ENCODE results near the gene SP140.
A peak's percentile ranks its signal among the peaks of the same experiment; 100 is the strongest.
"Not testable (repeated sequence)": the region's sequence is repeated elsewhere in the genome, so short reads cannot be mapped to it uniquely, and the experiment has no call there.

SP140 gene

DNA sequence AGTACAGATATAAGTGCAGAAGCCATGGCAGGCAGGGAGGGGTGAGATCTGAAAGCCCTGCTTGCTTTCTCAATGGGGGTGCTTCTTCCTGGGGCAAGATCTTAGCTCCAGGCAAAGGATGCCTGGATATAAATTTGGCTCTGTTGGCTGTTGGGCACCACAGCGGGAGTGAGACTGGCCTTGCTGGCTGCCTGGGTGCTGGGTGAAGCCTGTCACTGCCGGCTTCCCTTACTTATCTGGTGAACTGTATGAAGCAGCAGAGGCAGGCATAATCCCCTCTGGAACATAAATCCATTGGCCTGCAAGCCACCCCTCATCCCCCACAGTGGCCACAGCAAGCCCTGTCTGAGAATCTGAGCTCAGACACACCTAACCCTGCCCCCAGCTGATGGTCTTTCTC, 74.1 kb downstream of the SP140 start:
- DNase-seq = no peak

DNA sequence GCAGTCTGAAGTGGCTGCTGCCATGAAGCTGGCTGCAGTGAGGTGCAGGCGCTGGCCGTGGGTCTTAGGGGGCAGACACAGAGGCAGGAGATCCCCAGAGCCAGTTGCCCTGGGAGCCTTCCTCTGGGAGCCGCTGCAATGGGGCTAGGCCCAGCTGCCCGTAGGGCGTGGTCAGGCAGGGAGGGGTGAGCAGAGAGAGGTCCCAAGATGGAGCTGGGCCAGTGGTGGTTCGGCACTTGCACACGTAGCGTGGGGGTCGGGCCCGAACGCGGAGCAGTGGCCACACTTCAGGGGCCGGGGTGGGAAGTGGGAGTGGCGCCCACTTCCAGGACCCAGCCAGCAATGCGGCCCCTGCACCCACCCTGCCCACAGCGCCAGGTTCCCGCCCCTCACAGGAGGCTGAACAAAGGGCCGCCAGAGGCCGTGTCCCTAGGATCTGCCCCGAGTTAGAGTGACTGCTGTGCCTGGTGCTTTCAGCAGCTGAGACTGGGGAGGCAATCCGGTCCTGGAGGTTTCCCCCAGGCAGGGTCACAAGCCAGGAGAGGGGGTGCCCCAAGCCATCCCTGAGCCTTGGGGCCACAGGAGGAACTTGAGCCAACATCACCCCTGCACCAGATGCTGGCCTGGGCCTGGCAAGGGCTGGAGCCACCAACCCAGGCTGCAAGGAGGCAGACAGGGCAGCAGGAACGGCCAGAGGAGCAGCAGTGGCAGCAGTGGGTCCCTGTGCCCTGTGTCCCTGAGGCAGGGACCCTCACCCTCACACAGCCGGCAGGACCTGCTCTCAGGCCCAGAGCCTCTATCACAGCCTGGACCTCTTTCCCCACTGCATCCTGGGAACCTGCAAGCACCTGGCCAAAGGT, 80.1 kb downstream of the SP140 start:
- DNase-seq = no peak

DNA sequence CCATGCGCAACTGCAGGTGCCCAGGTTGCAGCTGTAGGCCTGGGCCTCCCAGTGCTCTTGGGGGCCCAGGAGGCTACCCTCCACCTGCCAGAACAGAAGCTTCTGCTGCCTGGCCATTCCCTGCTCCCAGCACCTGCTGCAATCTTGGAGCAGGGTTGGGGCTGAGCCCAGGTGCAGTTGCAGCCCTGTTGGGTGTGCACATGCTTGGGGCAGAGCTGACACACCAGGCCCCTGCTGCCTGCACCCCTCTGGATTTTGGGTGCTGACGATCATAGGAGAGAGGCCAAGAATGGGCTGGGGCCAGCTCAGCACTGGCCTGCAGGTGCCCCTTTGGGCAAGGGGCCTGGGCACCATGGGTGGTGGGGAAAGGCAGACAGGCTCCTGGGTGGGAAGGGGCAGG, 80.9 kb downstream of the SP140 start:
- DNase-seq = no peak

DNA sequence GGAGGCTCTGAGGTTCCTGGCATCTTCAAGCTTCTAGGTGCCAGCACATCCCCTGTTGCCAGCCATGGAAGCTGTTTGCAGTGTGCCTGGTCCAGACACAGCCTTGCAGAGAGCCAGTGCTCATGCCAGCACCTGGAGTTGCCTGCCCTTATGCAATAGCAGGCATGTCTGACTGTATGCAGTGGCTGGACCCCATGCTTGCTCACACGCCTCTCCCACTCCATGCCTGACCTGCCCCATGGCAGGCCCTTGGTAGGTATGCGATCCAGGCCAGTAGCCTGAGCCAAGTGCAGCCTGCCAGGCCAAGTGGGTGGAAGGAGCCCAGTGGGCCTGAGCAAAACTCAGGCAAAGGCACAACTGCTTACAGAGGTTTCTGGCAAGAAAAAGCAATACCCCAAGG, 81.9 kb downstream of the SP140 start:
- DNase-seq = no peak

DNA sequence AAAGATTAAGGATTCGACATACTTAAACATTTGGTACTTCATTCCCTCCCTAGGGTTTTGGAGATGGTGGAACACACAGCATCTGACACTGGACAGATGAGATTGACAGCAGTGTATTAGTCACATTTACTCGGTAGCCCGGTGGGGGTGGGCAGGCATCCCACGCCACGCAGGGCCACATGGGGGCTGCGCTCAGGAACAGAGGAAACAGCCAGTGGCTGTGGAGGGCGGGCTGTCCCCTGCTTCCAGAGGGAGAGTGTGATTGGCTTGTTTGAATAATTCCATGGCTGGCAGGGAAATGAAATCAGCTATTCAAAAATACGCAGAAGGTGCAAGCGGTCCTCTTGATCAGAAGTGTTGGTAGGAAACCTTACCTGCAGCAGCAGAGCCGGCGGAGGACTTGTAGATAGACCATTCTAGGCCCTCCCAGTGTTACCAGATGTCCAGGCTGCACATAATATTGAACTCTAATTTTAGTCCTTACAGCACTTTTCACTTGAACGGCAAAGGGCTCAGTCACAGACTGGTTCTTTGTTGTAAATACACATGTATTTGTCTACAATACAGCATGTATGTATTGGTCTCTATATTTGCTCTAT, 83.0 kb downstream of the SP140 start:
- no peak for DNase-seq

DNA sequence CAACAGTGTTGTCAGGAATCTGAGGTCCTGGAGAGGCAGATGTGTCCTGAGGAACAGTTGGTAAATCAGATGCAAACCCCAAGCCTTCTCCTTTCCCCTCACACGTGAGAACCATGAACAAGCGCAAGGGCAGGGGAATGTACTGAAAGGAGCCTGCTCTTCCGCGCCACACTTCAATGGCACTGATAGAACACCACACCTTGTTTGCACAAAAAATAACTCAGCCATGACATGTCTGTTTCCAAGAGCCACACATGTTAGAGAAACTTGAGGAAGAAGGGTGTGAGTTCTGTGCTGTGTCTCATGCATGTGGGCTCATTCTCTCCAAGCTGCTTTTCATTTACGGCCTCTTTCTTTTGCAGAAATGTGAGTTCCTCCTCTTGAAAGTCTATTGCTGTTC, 85.3 kb downstream of the SP140 start:
- not testable (repeated sequence) for DNase-seq

DNA sequence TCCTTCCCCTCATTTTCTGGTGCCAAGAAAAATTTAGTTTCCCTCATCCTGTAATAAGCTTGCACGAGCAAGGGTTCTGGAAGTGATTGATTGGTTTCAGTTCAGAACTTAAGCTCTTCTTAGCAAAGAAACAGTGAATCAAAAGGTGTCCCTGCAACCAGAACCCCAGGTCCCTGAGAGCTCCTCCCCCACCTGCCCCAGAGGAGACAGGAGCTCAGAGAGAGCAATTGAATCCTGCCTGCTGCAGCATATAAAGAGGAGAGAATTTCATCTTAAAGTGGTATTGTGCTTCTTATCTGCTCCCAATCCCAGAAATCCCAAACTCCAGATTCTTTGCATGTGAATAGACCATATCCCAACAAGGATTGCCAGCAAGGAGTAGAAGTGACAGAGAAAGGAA, 86.1 kb downstream of the SP140 start:
- not testable (repeated sequence) for DNase-seq

DNA sequence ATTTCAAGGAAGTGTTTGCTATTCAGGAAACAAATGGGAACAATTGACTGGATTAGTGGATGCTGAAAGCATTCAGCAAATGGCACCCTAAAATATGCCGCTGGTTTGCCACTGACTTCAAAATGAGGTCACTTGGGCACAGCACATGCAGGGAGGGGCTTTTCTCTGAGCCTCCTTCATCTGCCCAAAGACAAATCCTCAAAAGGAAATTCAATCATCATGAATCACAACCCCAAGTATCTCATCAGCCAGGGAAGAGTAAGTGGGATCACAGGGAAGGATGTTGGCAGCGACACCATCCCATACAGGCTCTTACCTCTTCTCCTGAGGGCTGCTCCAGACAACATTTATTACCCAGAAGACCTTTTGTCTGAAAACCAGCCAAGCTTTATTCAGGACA, 87.1 kb downstream of the SP140 start:
- no peak for DNase-seq

DNA sequence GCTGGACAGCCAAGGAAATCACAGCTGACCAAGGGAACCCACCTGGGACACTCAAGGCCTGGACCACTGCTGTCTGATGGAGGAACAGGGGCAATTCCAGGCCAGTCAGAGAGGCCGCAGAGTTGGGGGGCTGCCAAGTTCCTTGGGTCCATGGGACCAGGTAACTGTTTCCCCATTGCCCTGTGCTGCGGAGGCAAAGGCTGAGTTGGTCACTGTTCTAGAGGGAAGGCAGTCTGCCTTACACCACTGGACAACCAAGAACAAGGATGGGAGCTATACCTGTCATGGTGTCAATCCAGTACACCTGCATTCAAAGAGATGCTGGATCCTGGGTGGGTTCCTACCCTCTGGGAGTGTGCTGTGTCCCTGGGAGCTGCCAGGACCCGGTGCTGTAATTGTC, 91.8 kb downstream of the SP140 start:
- DNase-seq = no peak

DNA sequence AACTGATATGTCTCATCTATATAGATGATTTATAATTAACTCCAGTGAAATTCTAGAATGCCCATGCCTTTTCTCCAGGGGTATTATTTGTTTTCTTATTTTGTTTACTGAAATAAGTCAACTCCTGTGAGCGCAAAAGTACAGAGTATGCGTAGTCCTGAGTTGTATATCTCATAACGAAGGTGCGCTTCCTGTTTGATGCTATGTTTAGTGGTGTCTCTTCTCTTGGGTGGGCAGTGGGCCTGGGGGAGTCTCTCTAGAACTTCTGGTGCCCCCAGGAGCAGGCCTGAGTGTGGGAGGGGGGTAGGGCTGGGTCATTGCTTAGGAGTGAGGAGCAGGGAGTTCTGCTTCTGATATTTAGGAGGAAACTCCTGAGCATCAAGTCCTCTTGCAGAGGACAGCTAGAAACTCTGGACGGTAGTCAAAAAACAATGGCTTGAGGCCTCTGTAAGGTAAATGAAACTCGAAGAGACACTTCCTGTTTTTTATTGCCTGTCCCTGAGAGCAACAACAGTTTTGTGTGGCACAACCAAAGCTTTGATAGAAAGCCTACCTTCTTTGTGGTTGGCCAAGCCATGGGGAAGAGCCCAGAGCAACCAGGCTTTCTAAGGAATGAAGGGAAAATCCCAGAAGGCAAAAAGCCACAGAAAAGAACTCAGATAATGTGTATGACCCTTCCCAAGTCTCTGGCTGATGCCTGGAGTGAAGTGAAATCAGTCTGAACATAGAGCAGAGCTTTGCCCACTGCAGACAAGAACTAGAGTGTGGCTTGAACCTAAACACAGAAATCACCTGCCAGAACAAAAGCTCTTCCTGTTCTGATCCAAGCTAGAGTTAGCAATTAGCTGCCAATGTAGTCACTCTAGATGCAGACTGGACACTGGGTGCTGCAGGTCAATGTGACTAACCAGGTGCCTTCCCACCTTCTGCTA, 92.9 kb downstream of the SP140 start:
- no peak for DNase-seq

DNA sequence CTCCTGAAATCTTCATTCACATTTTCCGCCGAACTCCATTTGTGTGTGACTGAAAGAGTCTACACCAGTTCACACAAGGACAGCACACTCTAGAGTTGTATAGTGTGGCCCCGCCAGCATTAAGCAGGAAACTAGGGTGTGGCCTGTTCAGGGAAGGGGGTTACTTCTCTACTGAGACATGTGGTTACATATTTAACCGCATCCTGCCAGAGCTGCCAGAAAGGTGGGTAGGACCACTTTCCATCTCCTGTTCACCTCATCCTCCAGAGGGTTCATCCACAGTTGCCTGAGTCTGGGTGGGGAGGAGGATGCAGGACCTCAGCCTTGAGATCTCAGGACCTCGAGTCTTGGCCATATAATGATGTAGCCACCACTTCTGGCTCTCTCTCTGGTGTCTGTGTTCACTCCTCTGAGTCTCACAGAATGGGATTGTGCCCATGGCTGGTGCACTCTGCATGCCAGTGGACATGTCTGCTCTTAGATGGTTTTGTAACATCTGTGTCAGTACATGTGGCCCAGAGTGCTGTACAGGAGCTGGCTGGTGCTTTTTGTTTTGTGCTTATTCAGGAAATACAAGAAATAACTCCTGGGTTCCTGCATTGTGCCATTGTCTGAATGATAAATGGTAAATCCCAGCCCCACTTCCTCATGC, 93.8 kb downstream of the SP140 start:
- DNase-seq = peak; percentile 64

DNA sequence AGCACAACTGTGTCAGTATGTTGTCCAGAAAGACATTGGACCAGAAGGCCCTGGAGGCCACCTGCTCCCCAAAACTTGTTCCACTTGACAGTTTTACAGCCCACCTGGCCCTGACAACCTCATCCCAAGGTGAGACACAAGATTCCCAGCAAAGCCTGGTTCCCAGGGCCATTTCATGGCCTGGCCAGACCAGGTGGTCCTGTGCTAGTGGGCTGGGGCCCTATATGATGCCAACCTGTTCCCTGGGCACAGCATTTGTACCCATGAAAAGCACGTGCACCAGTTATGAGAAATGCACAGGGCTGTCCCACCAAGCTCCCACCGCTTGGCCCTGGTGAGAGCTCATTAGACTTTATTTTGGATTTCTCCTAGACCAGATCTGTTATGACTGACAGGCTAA, 95.5 kb downstream of the SP140 start:
- DNase-seq = no peak

DNA sequence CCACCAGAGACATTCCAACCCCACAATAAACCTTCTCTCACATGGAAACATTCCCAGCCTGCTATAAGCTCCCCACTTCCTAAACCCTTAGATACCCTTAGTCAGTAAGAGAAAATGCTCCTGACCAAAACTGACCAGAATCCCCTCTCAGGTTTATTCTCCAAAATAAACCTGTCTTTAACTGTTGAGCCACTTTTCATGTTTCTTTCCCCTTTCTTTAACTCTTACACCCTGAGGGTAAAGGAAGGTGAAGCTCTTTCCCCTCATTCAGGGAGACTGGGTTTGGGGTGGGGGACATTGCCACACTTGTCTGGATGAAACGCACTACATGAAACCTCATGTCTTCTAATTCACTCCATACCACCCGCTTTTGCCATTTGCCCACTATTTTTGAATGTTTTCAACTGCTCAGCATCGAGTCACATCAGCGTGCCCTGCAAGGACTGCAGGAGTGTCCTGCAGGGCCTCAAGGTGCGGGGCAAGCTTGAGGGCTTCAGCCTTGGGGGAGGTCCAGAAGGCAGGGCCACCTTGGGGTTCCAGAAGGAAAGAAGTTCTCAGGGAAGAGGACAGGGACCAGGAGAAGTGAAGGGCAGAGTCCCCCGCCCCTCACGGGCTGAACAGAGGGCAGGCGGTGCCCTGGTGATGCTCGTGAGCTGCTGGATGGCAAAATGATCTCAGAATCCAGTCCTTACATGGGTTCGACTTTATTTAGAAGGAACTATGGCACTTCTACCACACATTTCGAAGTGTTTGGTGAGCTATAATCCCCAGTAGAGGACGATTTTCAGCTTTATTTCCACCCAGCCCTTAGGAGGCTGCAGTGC, 97.2 kb downstream of the SP140 start:
- DNase-seq = no peak

DNA sequence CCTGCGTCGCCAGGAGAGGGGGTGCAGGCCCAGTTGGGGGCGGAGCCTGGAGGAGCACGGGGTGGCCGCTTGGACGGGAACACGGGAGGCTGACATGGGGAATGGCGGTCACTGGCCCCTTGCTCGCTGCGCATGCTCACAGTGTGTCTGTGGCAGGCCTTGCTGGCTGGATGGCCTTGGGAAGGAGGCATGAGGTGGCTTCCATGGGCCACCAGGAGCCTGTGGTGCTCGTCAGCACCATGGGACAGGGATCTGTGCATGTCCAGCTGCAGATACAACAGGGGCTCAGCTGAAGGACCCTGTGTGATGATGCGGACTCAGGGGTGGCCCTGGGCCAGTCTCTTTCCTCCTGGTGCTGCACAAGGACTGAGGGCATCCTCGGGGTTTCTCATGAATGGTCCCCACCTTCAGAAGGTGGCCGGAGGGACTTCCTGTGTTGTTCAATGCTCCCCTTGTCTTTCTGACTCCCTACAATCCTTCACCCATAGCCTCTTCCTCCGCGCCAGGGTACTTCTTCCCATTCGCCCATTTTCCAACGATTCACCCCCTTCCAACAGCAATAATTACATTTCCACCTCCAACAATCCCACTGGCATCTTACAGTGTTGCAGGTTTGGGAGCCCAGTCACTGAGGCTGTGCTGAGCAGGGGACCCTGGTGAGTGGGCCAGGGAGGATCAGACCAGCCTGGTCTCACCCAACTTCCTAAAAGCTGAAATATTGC, 98.0 kb downstream of the SP140 start:
- DNase-seq = no peak

DNA sequence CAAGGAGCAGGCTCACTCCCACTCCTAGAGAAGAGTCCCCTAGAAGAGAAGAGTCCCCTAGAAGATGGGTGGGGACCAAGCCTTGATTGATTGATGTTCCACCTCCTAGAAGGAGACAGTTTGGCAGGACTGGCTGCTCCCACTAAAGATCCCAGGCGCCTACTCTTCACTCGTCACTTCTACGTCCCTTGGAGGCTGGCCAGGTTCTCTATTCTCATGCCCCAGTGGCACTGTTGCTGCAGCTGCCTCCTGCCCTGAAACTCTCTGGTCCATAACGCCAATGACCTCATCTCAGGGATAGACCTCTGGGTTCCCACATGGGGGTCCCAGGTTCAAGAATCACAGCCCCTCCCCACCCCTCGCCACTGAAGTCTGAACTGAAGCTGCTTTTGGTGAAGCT, 99.0 kb downstream of the SP140 start:
- no peak for DNase-seq

DNA sequence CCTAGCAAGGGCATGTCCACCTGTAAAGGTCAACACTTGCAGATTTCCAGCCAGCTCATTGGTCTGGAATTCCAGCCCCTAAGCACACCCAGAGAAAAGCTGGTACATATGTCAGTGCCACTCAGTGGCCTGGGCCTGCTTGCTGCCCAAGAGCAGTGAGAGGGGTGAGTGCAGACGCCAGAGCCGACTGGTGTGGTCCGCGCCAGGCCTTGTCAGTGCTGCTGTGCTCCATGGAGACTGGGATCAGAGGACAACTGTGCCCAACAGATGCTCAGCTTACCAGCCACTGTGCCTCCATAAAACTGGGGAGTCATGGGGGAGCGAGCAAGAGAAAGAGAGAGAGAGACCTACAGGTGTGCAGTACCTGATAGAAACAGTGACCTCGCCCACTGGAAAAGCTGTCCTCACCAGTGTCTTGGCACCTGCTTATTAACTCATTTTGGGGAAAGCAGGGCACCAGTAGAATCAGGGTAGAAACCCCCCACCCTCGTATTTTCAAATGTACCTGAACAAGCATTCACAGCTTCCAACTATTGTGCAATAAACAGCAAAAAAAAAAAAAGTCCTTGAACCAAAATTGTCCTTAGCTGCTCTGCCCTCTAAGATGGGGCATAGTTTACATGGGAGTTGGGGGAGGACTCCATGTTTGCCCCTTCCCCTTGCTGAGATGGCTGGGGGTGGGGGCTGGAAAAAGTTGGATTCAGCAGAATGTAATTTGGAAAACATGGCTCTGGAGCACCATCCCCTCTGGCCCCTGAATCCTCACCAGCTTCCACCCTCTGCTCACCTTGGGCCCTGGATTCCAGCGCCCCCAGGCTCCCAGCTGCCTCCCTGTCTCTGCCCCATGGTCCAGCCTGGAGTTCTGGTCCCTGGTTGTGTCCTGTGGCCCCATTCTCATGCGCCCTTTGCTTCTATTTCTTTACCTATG, 100.0 kb downstream of the SP140 start:
- DNase-seq = no peak

DNA sequence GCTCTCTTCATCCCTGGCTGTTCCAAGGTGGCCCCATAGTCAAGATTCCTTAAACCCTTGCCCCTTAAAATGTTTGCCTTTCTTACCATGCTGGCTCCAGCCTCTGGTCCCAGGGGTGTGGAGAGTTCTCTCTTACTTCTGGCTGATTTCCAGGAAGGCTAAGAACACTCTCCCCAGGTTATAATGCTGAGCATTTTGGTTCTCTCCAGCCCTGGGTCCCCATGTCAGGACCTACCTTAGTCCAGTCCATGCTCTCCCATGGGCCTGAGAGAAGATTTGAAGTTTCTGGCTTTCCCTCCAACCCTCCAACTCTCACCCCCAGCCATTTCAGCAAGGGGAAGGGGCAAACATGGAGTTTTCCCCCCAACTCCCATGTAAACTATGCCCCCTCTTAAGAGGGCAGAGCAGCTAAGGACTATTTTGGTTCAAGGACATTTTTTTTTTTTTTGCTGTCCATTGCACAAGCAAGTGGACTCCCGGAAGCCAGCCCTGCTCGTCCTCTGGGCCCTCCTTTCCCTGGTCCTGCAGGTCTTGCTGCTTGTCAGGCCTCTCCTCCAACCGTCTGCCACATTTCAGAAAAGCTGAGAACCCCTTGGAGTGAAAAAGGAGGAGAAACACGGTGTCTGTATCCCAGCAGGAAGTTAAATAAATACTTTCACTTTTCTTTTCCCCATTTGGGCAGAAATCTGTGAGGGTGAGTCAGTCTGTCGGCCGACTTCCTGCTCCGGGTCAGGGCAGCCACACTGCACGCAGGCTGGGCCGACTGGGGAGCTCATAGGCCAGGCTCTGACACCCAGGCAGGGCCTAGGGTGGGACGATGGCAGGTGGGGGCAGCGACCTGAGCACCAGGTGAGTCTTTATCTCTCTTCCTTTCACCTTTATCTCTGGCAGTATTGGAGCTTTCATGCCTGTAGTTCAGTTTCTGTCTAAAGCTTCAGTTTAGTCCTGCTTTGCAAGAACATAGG, 101.2 kb downstream of the SP140 start, which contains the start of gene SP140L:
Gene SP140L, plus strand, starts transcription at position 741 of the 965 bp plus-strand sequence. Its CDS starts 77 bp downstream, at position 818.
- DNase-seq = peak; percentile 84

DNA sequence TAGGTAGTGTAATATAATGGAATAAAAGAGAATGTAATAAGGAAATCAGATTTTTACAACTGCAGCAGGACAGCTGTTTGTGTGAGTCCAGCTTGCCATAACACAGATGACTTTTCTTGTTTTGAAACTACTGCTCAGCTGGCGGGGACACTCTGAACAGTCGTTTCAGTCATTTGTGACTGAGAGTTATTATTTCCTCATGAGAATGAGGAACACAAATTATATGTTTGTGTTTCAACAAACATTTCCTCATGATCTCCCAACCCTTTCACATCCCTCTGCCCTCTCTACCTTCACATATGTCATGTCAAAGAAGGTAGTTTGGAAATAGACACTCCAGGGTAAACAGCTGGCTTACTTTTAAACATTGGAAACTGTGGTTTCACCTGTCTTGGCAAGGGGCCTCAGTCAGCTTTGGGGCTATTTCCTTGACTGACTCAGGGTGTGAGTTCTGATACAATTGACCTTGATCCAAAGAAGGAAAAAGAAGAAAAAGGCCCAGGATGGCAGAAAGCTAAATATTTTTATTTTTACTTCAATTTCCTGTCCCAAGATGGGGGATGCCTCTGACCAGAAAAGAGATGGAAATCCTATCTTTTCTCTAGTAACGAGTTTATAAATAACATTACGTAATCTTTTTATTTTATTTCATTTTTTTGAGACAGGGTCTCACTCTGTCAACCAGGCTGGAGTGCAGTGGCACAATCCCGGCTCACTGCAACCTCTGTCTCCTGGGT, 102.0 kb downstream of the SP140 start:
- DNase-seq = no peak

All from hematopoietic multipotent progenitor cell treated with erythropoietin and hydrocortisone succinate and interleukin-3 and kit ligand, for 8 days (in vitro differentiated cells).